Activated B cell treated with CpG ODN at 0.5 μM for 24 hours (primary cell): ENCODE data around the gene NME2. TPM values are rescaled to one million over a fixed set of nuclear protein-coding genes. Genes with fewer than 3 reads are reported as not detected.

ENCODE experiments used
- ATAC-seq: fragments of 200-7000 bp; cut with Tn5 transposase; one replicate; pipeline ENCODE4 v1.10.0; 2021; ENCODE audit warnings: low read depth, mild to moderate bottlenecking, moderate library complexity
- CTCF ChIA-PET: fragments of 350-600 bp; sonication (Branson Sonifier 250); formaldehyde crosslinking; loops from one replicate; lab custom pipeline; 2021; ENCODE audit warnings: antibody characterized with exemption; lab: Charles Lee
- POLR2A ChIA-PET: fragments of 350-600 bp; sonication (Branson Sonifier 250); formaldehyde crosslinking; loops from one replicate; lab custom pipeline; 2021; ENCODE audit warnings: antibody characterized with exemption; lab: Charles Lee
- DNase-seq: peaks from one replicate; pipeline ENCODE4 v3.0.0; 2022
- H3K27ac Mint-ChIP-seq: one replicate; pipeline ENCODE4 v1.8.0; 2020; ENCODE audit warnings: mixed read lengths
- H3K27me3 Mint-ChIP-seq: one replicate; pipeline ENCODE4 v1.8.0; 2021; ENCODE audit warnings: mixed read lengths
- H3K36me3 Mint-ChIP-seq: one replicate; pipeline ENCODE4 v1.8.0; 2021; ENCODE audit warnings: low read depth, mixed read lengths
- H3K4me1 Mint-ChIP-seq: one replicate; pipeline ENCODE4 v1.8.0; 2021; ENCODE audit warnings: mixed read lengths
- H3K4me3 Mint-ChIP-seq: one replicate; pipeline ENCODE4 v1.8.0; 2020; ENCODE audit warnings: mild to moderate bottlenecking, mixed read lengths
- H3K9me3 Mint-ChIP-seq: one replicate; pipeline ENCODE4 v1.8.0; 2020; ENCODE audit warnings: mixed read lengths
- intact Hi-C: fragments of 100-400 bp; cut with micrococcal nuclease; formaldehyde crosslinking; loops from one replicate; pipeline ENCODE4 v1.15.1; 2024
- total RNA-seq: library from RNA; stranded (reverse); gene quantifications from 2 replicates; pipeline ENCODE4 v1.2.3, GENCODE V29; 2022
- TF ChIP-seq, protein P1 (sequence below): fragments of 200-600 bp; IDR thresholded peaks from one replicate; pipeline ENCODE4 v1.8.0; 2022; ENCODE audit warnings: antibody characterized with exemption, mild to moderate bottlenecking

The NME2 gene
- total RNA-seq, 1 donor from 2014 or later: 439 TPM

DNA sequence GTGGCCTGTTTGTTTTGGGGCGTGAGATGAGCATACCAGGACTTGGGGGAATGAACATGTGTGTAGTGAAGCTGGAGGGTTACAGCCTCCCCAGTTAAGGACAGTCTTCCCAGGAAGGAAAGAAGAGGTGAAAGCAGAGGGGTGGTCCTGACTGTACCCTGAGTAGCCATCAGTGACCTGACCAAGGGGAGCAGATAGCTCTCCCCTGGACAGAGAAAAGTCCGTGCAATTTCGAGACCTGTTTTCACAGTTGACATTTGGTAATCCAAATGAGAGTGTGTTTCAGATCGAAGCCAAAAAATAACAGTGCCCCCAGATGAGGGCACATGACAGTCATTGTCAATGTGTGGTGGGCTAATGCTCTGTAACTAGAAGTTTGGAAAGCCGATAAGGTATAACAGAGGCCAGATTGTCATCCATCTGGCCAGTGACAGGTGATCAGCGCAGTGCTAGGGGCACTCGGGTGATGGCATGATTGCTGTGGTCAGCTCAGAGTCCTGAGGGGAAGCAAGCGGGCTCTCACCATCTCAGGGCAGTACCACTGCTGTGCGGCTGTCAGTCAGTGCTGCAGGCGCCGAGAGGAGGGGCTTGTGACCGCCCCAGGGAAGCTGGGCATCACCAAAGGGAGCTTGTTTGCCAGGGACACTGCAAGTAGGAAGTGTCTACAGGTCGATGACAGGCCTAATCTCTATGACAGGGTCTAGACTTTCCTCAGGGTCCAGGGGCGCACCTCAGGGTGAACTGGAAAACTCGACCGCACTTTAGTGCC lies 1.1 kb upstream of the NME2 start:
- POLR2A ChIA-PET: interaction anchor here (0.8 to 4.2 kb wide), 4 partner anchors 11 to 298 kb away, joined by 3 to 51 read pairs (median 14); partner anchors contain the start of genes NME1, SPAG9 and TOB1
- intact Hi-C loops: loop anchor here (5.0 kb wide), 3 partner anchors 163 to 458 kb away; partner anchors contain the start of genes ANKRD40 and TOB1
- Mint-ChIP-seq H3K27ac (peak overlapping the region; percentile 90), H3K27me3 (no peaks in the 10 kb centered on the region), H3K4me3 (peak overlapping the region; percentile 86), H3K9me3 (no peaks in the 10 kb centered on the region), H3K36me3 (peaks cover 62% of the 10 kb centered on the region), H3K4me1 (peaks cover 24% of the 10 kb centered on the region)
- TF ChIP-seq, protein P1, sequence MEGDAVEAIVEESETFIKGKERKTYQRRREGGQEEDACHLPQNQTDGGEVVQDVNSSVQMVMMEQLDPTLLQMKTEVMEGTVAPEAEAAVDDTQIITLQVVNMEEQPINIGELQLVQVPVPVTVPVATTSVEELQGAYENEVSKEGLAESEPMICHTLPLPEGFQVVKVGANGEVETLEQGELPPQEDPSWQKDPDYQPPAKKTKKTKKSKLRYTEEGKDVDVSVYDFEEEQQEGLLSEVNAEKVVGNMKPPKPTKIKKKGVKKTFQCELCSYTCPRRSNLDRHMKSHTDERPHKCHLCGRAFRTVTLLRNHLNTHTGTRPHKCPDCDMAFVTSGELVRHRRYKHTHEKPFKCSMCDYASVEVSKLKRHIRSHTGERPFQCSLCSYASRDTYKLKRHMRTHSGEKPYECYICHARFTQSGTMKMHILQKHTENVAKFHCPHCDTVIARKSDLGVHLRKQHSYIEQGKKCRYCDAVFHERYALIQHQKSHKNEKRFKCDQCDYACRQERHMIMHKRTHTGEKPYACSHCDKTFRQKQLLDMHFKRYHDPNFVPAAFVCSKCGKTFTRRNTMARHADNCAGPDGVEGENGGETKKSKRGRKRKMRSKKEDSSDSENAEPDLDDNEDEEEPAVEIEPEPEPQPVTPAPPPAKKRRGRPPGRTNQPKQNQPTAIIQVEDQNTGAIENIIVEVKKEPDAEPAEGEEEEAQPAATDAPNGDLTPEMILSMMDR: no peak
- DNase-seq (no peak), ATAC-seq (no peak)
- CTCF ChIA-PET: interaction anchor here (1.3 to 2.2 kb wide), 2 partner anchors 12 to 166 kb away, joined by 5 to 11 read pairs; partner anchors contain the start of gene NME1

GRCh38 chr17:51165680-51166197 lies 472 bp upstream of the NME2 start:
- no peaks in the 10 kb centered on the region for H3K9me3 Mint-ChIP-seq
- no peak for DNase-seq
- peaks cover 24% of the 10 kb centered on the region for H3K4me1 Mint-ChIP-seq
- peak overlapping the region; percentile 86 for H3K4me3 Mint-ChIP-seq
- POLR2A ChIA-PET: interaction anchor here (0.5 to 4.2 kb wide), 7 partner anchors 10 to 299 kb away, joined by 3 to 51 read pairs (median 3); partner anchors contain the start of genes NME1, SPAG9 and TOB1
- intact Hi-C loops: loop anchor here (1.0 to 5.0 kb wide), 5 partner anchors 12 to 458 kb away; partner anchors contain the start of genes ANKRD40, NME1, SPAG9 and TOB1
- peak; percentile 32 for ATAC-seq
- TF ChIP-seq, protein P1: no peak
- no peaks in the 10 kb centered on the region for H3K27me3 Mint-ChIP-seq
- peak overlapping the region; percentile 90 for H3K27ac Mint-ChIP-seq
- peaks cover 63% of the 10 kb centered on the region for H3K36me3 Mint-ChIP-seq
- CTCF ChIA-PET: interaction anchor here (1.3 to 2.2 kb wide), 2 partner anchors 13 to 166 kb away, joined by 5 to 11 read pairs; partner anchors contain the start of gene NME1

DNA sequence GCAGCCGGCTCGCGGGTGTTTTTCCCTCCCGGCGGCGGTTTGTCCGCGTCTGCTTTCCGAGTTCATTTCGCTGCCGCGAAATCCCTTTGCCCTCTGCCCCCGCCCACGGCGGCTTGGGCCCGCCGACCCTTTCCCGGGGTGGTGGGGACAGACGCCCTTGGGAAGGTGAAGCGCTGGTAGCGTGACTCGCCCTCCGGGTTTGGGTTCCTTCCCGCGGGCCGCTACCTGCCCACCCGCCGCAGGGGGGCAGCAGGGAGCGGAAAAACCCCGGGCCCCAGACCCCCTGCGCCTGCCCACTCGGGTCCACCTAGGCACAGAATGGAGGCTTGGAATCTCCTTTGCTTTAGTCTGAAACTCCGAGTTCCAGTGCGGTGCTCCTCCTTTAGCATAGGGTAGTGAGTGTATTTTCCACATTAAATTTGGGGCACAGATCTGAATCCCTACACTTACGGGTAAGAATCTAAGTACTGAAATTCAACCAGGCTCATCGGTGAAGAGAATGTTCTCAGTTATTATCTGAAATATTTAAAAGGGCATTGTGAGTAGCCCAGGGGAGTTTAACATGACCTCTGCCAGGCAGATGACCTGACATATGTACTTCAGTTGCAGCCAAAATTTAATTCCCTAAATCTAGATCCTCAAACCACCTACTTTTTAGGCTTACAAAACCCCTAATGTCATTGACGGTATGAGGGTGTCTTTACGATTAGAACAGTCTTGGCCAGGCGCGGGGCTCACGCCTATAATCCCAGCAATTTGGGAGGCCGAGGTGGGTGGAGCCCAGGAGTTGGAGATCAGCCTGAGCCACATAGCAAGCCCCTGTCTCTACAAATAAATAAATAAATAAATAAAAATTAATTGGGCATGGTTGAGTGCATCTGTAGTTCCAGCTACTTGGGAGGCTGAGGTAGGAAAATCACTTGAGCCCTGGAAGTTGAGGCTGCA lies 1.0 kb downstream of the NME2 start:
- peak; percentile 50 for ATAC-seq
- DNase-seq: peak; percentile 72
- TF ChIP-seq, protein P1: peak; percentile 42
- CTCF ChIA-PET: interaction anchor here (1.6 to 2.2 kb wide), 3 partner anchors 14 to 166 kb away, joined by 4 to 11 read pairs (median 5); partner anchors contain the start of gene NME1
- Mint-ChIP-seq H3K27me3 (no peaks in the 10 kb centered on the region), H3K27ac (peak overlapping the region; percentile 77), H3K36me3 (peaks cover 62% of the 10 kb centered on the region), H3K4me3 (peak overlapping the region; percentile 80), H3K9me3 (no peaks in the 10 kb centered on the region), H3K4me1 (peaks cover 24% of the 10 kb centered on the region)
- POLR2A ChIA-PET: interaction anchor here (0.5 to 4.2 kb wide), 6 partner anchors 13 to 301 kb away, joined by 3 to 51 read pairs (median 8); partner anchors contain the start of genes NME1, SPAG9 and TOB1
- intact Hi-C loops: loop anchor here (1.0 to 5.0 kb wide), 6 partner anchors 14 to 460 kb away; partner anchors contain the start of genes ANKRD40, MBTD1, NME1 and SPAG9

DNA sequence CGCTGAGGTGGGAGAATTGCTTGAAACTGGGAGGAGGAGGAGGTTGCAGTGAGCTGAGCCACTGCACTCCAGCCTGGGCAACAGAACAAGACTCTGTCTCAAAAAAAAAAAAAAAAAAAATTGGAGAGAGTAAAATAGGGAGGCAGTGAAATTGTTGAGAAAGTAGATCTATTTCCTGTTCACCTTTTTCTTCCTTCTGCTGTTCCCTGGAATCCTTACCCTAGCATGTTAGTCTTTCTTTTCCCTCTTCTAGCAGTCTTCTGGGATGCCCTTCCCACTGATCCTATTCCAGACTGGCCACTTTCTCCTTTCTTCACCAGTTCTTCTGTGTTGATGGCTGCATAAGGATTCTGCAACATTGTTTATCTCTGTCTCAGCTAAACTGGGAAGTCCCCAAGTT lies 3.1 kb downstream of the NME2 start:
- H3K27me3 Mint-ChIP-seq: no peaks in the 10 kb centered on the region
- intact Hi-C loops: loop anchor here (5.0 kb wide), 3 partner anchors 167 to 462 kb away; partner anchors contain the start of genes ANKRD40 and TOB1
- TF ChIP-seq, protein P1: no peak
- peaks cover 24% of the 10 kb centered on the region for H3K4me1 Mint-ChIP-seq
- ChIA-PET POLR2A (no interaction called here), CTCF (interaction anchor here (1.7 kb wide), 1 partner anchor 168 kb away, joined by 4 read pairs; no protein-coding TSS in a partner anchor)
- peak overlapping the region; percentile 41 for H3K27ac Mint-ChIP-seq
- no peak for ATAC-seq
- H3K9me3 Mint-ChIP-seq: no peaks in the 10 kb centered on the region
- no peak overlapping the region for H3K4me3 Mint-ChIP-seq
- peaks cover 56% of the 10 kb centered on the region for H3K36me3 Mint-ChIP-seq
- DNase-seq: no peak
